MG63 (cell line): ENCODE data around the gene ARMC6. TPM values are rescaled to one million over a fixed set of nuclear protein-coding genes. Genes with fewer than 3 reads are reported as not detected.

ENCODE experiments used
- DNase-seq: peaks from one replicate; pipeline ENCODE4 v3.0.0-alpha.2; 2020
- H3K27me3 ChIP-seq: fragments of 250-450 bp; sonication (Bioruptor Pico); 2 replicates; pipeline ENCODE4 v1.5.1; 2020; ENCODE audit warnings: mild to moderate bottlenecking, moderate library complexity
- H3K36me3 ChIP-seq: fragments of 250-450 bp; sonication (Bioruptor Pico); 2 replicates; pipeline ENCODE4 v1.5.1; 2020; ENCODE audit warnings: mild to moderate bottlenecking, moderate library complexity
- H3K4me3 ChIP-seq: fragments of 250-450 bp; sonication (Bioruptor Pico); 2 replicates; pipeline ENCODE4 v1.5.1; 2020; ENCODE audit warnings: mild to moderate bottlenecking, moderate library complexity
- H3K9me3 ChIP-seq: fragments of 250-450 bp; sonication (Bioruptor Pico); 2 replicates; pipeline ENCODE4 v1.5.1; 2020; ENCODE audit warnings: mild to moderate bottlenecking, moderate library complexity
- total RNA-seq: library from RNA; depleted of rRNA; stranded (reverse); fragments of >200 nt; shearing (Covaris generic); gene quantifications from 2 replicates; pipeline ENCODE4 v1.2.3, GENCODE V29; 2014; ENCODE audit warnings: low replicate concordance

The ARMC6 gene
- total RNA-seq, 1 experiment from 2014 or later = 267 TPM

GRCh38 chr19:19042732-19043280 lies 9.4 kb downstream of the ARMC6 start:
- DNase-seq = no peak
- no peaks in the 10 kb centered on the region for H3K27me3 ChIP-seq
- peaks cover under 1% of the 10 kb centered on the region; the same call in 1 of the 2 replicates for H3K9me3 ChIP-seq
- H3K36me3 ChIP-seq = peaks cover 83% of the 10 kb centered on the region
- H3K4me3 ChIP-seq = no peak overlapping the region

- H3K4me3 ChIP-seq = no peak overlapping the region
- peaks cover 83% of the 10 kb centered on the region for H3K36me3 ChIP-seq
- no peak for DNase-seq
Measured at GRCh38 chr19:19043481-19043880, 10.1 kb downstream of the ARMC6 start.

GRCh38 chr19:19043881-19044280 lies 10.5 kb downstream of the ARMC6 start:
- Histone ChIP-seq H3K9me3 (no peaks in the 10 kb centered on the region), H3K36me3 (peaks cover 85% of the 10 kb centered on the region)

More at GRCh38 chr19:19043481-19043880, 10.1 kb downstream of the ARMC6 start:
- Histone ChIP-seq H3K27me3 (no peaks in the 10 kb centered on the region), H3K9me3 (no peaks in the 10 kb centered on the region)

DNA sequence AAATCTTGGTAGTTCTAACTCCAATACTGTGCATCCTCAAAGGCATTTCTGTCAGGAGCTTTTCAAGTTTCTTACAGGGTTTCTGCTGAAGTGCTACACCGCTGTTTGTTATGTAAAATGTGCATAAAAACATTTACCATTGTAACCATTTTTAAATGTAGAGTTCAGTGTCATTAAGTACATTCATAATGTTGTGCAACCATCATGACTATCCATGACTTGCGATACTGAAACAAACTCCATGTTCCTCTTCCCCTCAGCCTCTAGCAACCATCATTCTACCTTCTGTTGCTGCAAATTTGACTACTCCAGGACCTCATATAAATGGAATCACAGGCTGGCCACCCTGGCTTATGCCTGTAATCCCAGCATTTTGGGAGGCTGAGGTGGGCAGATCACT lies 16.0 kb downstream of the ARMC6 start:
- no peaks in the 10 kb centered on the region for H3K27me3 ChIP-seq
- no peak overlapping the region for H3K4me3 ChIP-seq
- DNase-seq = no peak
- H3K9me3 ChIP-seq = no peaks in the 10 kb centered on the region
- peaks cover 94% of the 10 kb centered on the region for H3K36me3 ChIP-seq

More at GRCh38 chr19:19043881-19044280, 10.5 kb downstream of the ARMC6 start:
- DNase-seq = no peak
- H3K4me3 ChIP-seq = no peak overlapping the region
- H3K27me3 ChIP-seq = no peaks in the 10 kb centered on the region

DNA sequence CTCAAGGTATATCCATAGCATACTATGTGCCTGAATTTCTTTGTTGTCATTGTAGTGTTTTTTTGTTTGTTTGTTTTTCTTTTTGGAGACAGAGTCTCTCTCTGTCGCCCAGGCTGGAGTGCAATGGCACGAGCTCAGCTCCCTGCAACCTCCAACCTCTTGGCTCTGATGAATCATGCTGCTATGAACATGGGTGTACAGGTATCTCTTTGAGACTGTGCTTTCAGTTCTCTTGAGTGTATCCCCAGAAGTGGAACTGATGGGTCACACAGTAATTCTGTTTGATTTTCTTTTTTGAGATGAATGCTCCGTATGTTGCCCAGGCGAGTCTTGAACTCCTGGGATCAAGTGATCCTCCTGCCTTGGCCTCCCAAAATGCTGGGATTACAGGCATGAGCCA lies 16.7 kb downstream of the ARMC6 start:
- H3K36me3 ChIP-seq = peaks cover 94% of the 10 kb centered on the region
- H3K4me3 ChIP-seq = no peak overlapping the region
- DNase-seq = no peak
- H3K9me3 ChIP-seq = no peaks in the 10 kb centered on the region
- H3K27me3 ChIP-seq = no peaks in the 10 kb centered on the region

- no peaks in the 10 kb centered on the region for H3K9me3 ChIP-seq
- DNase-seq = no peak
- H3K4me3 ChIP-seq = no peak overlapping the region
- H3K36me3 ChIP-seq = peaks cover 97% of the 10 kb centered on the region
- H3K27me3 ChIP-seq = no peaks in the 10 kb centered on the region
Measured at GRCh38 chr19:19050731-19051130, 17.3 kb downstream of the ARMC6 start.

GRCh38 chr19:19051478-19052213 lies 18.2 kb downstream of the ARMC6 start:
- Histone ChIP-seq H3K4me3 (no peak overlapping the region), H3K36me3 (peaks cover 96% of the 10 kb centered on the region), H3K9me3 (no peaks in the 10 kb centered on the region), H3K27me3 (no peaks in the 10 kb centered on the region)
- no peak for DNase-seq

DNA sequence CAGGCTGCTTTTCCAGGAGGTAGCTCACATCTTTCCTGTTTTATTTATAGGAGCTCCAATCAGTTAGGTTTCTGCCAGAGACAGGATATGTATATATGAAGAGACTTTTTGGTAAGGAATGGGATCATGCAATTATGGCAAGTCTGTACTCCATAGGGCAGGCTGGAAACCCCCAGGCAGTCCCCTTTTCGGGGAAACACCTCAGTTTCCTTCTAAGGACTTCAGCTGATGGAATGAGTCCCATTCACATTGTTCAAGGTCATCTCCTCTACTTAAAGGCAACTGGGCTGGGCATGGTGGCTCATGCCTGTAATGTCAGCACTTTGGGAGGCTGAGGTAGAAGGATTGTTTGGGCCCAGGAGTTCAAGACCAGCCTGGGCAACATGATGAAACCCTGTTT lies 19.5 kb downstream of the ARMC6 start:
- no peaks in the 10 kb centered on the region for H3K9me3 ChIP-seq
- H3K4me3 ChIP-seq = no peak overlapping the region
- no peak for DNase-seq
- H3K36me3 ChIP-seq = peaks cover 98% of the 10 kb centered on the region
- H3K27me3 ChIP-seq = no peaks in the 10 kb centered on the region

DNA sequence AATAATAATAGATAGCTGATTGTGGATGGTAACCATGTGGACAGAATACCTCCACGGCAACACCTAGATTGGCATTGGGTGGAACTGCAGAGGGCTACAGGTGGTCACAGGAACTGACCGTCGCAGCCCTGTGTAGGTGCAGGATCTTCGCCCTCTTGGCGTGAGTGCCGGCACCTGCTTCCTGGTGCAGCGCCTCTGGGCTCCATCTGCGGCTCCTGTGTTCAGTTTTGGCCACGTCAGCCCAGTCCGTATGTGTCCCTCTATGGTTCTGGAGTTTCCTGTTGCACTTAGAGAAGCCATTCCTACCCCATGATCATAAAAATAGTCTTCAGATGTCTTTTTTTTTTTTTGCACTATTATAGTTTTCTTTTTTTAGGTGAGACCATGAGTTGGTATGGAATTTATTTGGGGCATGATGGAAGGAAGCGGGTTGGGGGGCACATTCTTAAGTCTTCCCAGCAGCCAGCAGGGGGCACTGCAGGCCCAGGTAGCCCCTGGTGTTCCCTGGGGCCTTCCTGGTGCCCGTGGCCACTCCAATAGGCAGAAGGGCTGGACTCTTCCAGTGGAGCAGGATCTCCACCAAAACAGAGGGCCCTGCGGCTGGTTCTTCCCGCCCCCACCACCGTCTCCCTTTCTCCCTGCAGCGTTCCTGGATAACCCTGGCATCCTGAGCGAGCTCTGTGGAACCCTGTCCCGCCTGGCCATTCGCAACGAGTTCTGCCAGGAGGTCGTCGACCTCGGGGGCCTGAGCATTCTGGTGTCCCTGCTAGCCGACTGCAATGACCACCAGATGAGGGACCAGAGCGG lies 20.3 kb downstream of the ARMC6 start:
- no peaks in the 10 kb centered on the region for H3K9me3 ChIP-seq
- H3K27me3 ChIP-seq = no peaks in the 10 kb centered on the region
- H3K36me3 ChIP-seq = peaks cover 98% of the 10 kb centered on the region
- peak; percentile 38 for DNase-seq
- no peak overlapping the region for H3K4me3 ChIP-seq

- H3K36me3 ChIP-seq = peaks cover 92% of the 10 kb centered on the region
Measured at GRCh38 chr19:19054315-19054938, 21.0 kb downstream of the ARMC6 start.

DNA sequence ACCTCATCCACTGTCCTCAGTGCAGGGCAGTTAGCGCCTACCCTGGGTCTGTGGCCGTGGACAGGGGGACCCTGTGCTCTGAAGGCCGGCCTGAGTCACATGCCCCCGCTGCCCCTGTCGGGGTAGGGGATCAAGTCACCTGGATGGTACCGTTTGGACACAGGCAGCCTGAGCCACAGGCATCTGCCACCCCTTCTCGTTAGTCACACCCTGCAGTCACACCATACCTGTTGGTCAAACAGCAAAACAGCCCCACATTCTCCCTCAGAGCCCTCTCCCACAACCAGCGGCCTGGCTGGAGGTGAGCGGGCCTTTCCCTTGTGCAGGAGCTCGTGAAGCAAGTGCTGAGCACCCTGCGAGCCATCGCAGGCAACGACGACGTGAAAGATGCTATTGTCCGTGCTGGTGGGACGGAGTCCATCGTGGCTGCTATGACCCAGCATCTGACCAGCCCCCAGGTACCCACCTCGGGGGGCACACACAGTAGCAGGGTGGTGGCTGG lies 21.6 kb downstream of the ARMC6 start:
- peaks cover 91% of the 10 kb centered on the region for H3K36me3 ChIP-seq
- H3K9me3 ChIP-seq = no peaks in the 10 kb centered on the region
- no peaks in the 10 kb centered on the region for H3K27me3 ChIP-seq
- DNase-seq = no peak
- H3K4me3 ChIP-seq = no peak overlapping the region

More at GRCh38 chr19:19054315-19054938, 21.0 kb downstream of the ARMC6 start:
- H3K9me3 ChIP-seq = no peaks in the 10 kb centered on the region
- no peak for DNase-seq
- H3K4me3 ChIP-seq = no peak overlapping the region
- H3K27me3 ChIP-seq = no peaks in the 10 kb centered on the region

GRCh38 chr19:19055701-19056100 lies 22.3 kb downstream of the ARMC6 start:
- H3K9me3 ChIP-seq = no peaks in the 10 kb centered on the region
- peaks cover 91% of the 10 kb centered on the region for H3K36me3 ChIP-seq
- H3K27me3 ChIP-seq = no peaks in the 10 kb centered on the region
- no peak overlapping the region for H3K4me3 ChIP-seq
- DNase-seq = no peak

GRCh38 chr19:19056636-19057275 lies 23.4 kb downstream of the ARMC6 start:
- Histone ChIP-seq H3K9me3 (no peaks in the 10 kb centered on the region), H3K27me3 (no peaks in the 10 kb centered on the region), H3K4me3 (no peak overlapping the region), H3K36me3 (peaks cover 91% of the 10 kb centered on the region)
- no peak for DNase-seq

GRCh38 chr19:19057317-19057716 lies 23.9 kb downstream of the ARMC6 start:
- Histone ChIP-seq H3K36me3 (peaks cover 87% of the 10 kb centered on the region), H3K4me3 (no peak overlapping the region), H3K9me3 (no peaks in the 10 kb centered on the region), H3K27me3 (no peaks in the 10 kb centered on the region)
- no peak for DNase-seq

- no peak overlapping the region for H3K4me3 ChIP-seq
- no peak for DNase-seq
- H3K36me3 ChIP-seq = peaks cover 83% of the 10 kb centered on the region
- H3K9me3 ChIP-seq = no peaks in the 10 kb centered on the region
- H3K27me3 ChIP-seq = no peaks in the 10 kb centered on the region
Measured at GRCh38 chr19:19057720-19058119, 24.3 kb downstream of the ARMC6 start.

- Histone ChIP-seq H3K36me3 (peaks cover 69% of the 10 kb centered on the region), H3K9me3 (no peaks in the 10 kb centered on the region), H3K4me3 (no peak overlapping the region), H3K27me3 (no peaks in the 10 kb centered on the region)
- DNase-seq = no peak
Measured at GRCh38 chr19:19059018-19059836, 25.8 kb downstream of the ARMC6 start.
